Measurements from ENCODE around the gene C19orf33. TPM values are rescaled to one million over a fixed set of nuclear protein-coding genes. Genes with fewer than 3 reads are reported as not detected.

Gene C19orf33
- total RNA-seq, 4 donors from 2014 or later, result 16.2 to 26.3 (median 17.2) TPM; not detected in 1

DNA sequence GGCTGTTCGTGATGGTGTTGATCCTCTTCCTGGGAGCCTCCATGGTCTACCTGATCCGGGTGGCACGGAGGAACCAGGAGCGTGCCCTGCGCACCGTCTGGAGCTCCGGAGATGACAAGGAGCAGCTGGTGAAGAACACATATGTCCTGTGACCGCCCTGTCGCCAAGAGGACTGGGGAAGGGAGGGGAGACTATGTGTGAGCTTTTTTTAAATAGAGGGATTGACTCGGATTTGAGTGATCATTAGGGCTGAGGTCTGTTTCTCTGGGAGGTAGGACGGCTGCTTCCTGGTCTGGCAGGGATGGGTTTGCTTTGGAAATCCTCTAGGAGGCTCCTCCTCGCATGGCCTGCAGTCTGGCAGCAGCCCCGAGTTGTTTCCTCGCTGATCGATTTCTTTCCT, 12.2 kb upstream of the C19orf33 start:
- DNase-seq, result no peak
- Histone ChIP-seq H3K9me3 (no peaks in the 10 kb centered on the region), H3K4me1 (peaks cover 15 to 21% of the 10 kb centered on the region in 2 donors), H3K4me3 (replicated peaks in 1 of 3) (no peak overlapping the region), H3K27ac (peak overlapping the region in 2 of 3 donors; percentile 61 to 80), H3K36me3 (peaks cover 28% of the 10 kb centered on the region in 2 donors), H3K27me3 (no peaks in the 10 kb centered on the region)
- WGBS, 2 donors, result 81 to 88% methylated on average over 14 to 15 of the region's 15 CpGs
- TF ChIP-seq POLR2A (IDR thresholded peaks at IDR 0.05), result no peak
- TF ChIP-seq, protein P1, sequence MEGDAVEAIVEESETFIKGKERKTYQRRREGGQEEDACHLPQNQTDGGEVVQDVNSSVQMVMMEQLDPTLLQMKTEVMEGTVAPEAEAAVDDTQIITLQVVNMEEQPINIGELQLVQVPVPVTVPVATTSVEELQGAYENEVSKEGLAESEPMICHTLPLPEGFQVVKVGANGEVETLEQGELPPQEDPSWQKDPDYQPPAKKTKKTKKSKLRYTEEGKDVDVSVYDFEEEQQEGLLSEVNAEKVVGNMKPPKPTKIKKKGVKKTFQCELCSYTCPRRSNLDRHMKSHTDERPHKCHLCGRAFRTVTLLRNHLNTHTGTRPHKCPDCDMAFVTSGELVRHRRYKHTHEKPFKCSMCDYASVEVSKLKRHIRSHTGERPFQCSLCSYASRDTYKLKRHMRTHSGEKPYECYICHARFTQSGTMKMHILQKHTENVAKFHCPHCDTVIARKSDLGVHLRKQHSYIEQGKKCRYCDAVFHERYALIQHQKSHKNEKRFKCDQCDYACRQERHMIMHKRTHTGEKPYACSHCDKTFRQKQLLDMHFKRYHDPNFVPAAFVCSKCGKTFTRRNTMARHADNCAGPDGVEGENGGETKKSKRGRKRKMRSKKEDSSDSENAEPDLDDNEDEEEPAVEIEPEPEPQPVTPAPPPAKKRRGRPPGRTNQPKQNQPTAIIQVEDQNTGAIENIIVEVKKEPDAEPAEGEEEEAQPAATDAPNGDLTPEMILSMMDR (IDR thresholded peaks at IDR 0.05), result no peak
- intact Hi-C loops (cut with DNase I), result no loop called here

DNA sequence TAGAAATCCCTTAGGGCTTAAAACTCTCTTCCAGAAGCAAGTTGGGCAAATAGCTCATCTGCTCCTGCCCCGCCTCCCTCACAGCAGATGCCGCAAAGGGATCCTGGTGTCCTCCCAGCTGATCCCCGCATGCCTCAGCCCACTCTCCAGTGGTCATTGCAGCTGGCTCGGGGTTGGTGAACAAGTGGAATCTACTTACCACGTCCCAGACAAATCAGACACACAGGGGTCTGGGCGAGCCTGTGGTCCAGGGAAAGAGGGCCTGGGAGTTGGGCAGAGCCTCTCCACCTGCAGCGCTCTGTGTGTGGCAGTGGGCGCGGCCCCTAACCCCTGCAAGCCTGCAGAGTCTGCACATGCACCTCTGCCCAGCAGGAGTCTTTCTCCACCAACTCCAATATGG, 10.8 kb upstream of the C19orf33 start:
- WGBS, 2 donors, result 90 to 98% methylated on average over 9 of the region's 9 CpGs
- Histone ChIP-seq H3K4me1 (peaks cover 15 to 21% of the 10 kb centered on the region in 2 donors), H3K27me3 (no peaks in the 10 kb centered on the region), H3K36me3 (peaks cover 20% of the 10 kb centered on the region in 2 donors), H3K27ac (no peak overlapping the region), H3K9me3 (no peaks in the 10 kb centered on the region), H3K4me3 (replicated peaks in 1 of 3) (no peak overlapping the region)
- intact Hi-C loops (cut with DNase I), result no loop called here
- no peak for DNase-seq
- no peak for TF ChIP-seq POLR2A (IDR thresholded peaks at IDR 0.05)
- TF ChIP-seq, protein P1 (IDR thresholded peaks at IDR 0.05), result no peak

DNA sequence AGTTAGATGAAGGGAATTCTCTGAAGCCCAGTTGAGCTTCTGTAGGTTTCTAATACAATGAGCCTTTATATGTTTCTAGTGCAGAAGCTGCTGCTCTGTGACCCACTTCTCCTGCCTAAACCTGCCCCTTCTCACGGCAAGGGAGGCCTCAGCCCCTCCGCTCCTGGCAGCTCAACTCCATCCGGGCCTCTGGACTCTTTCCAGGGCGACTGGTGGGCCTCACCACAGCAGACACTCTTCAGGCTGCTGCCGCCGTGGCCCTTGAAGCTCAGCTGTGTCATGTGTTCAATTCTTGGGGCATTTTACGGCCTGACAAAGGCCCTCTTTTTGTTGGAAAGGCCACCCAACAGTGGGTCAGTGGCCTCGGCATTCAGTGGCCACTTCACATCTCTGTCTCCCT, 10.0 kb upstream of the C19orf33 start:
- H3K36me3 ChIP-seq, result peaks cover 12 to 14% of the 10 kb centered on the region in 2 donors
- H3K27ac ChIP-seq, result no peak overlapping the region
- intact Hi-C loops (cut with DNase I), result no loop called here
- H3K4me1 ChIP-seq, result peaks cover 15 to 26% of the 10 kb centered on the region in 2 donors
- DNase-seq, result no peak
- no peak overlapping the region for H3K4me3 ChIP-seq (replicated peaks in 1 of 3)
- WGBS, 2 donors, result 78 to 81% methylated on average over 8 of the region's 8 CpGs
- H3K27me3 ChIP-seq, result no peaks in the 10 kb centered on the region
- H3K9me3 ChIP-seq, result no peaks in the 10 kb centered on the region
- TF ChIP-seq, protein P1 (IDR thresholded peaks at IDR 0.05), result no peak
- TF ChIP-seq POLR2A (IDR thresholded peaks at IDR 0.05), result no peak

DNA sequence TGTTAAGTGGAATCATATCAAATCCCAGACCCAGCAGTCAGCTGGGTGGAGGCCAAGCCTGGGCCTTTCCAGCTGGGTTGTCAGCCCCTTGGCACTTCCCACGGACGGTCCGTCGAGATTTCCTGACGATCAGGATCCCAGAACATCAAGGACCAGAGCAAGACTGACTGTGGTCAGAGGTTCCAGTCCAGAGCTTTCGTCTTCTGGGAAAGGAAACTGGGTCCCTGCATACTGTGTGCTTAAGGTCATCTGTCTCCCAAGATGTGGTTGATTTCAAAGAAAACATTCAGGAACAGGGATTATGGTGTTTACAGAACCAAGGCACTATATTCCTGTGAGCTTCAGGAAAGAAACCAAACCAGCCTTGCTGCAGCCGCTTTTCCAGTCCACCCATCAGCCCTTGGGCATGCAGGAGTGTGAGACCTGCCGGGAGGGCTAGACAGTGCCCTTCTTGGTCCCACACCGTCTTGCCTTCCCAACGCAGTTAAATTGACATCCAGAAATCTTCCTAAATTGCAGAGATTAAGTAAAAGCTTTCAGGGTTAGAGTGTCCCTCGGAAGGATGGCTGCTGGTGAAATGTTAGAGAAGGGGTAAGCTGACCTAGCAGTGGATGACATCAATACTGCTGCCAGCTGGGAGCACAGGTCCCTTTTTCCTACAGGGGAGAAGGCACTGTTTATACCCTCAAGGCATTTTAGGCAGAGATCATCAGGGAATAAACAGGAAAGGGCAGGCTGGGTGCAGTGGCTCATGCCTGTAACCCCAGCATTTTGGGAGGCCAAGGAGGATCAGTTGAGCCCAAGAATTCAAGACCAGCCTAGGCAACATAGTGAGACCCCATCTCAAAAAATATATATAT, 5.0 kb upstream of the C19orf33 start:
- Histone ChIP-seq H3K4me3 (replicated peaks in 1 of 3) (no peak overlapping the region), H3K27me3 (no peaks in the 10 kb centered on the region), H3K36me3 (no peaks in the 10 kb centered on the region), H3K27ac (peak overlapping the region in 1 of 3 donors; percentile 30), H3K4me1 (peaks cover 6 to 18% of the 10 kb centered on the region in 2 donors), H3K9me3 (no peaks in the 10 kb centered on the region)
- DNase-seq, result no peak
- intact Hi-C loops (cut with DNase I), result no loop called here
- TF ChIP-seq, protein P1 (IDR thresholded peaks at IDR 0.05), result no peak
- no peak for TF ChIP-seq POLR2A (IDR thresholded peaks at IDR 0.05)
- WGBS, 2 donors, result 68 to 78% methylated on average over 7 to 8 of the region's 11 CpGs

DNA sequence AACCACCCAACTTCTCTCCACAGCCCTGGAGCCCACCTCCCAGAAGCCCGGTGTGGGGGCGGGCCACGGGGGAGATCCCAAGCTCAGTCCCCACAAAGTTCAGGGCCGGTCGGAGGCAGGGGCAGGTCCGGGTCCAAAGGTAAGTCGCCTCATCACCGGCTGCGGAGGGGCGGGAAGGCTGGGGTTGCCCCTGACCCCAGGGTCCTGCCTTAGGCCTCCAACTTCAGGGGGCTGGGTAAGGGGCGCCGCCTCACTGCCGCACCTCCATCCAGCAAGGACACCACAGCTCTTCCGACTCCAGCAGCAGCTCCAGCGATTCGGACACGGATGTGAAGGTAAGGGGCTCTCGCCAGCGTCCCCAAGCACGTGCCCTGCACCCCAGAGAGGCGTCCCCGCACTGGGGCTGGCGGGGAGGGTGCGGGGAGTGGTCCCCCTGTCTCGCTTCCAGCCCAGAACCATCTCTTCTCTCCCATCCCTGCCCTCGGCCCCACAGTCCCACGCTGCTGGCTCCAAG, 358 bp downstream of the C19orf33 start:
- Histone ChIP-seq H3K27me3 (no peaks in the 10 kb centered on the region), H3K27ac (peak overlapping the region in 2 of 3 donors; percentile 11 to 28), H3K9me3 (no peaks in the 10 kb centered on the region), H3K4me1 (peaks cover 13 to 20% of the 10 kb centered on the region in 2 donors), H3K4me3 (replicated peaks in 1 of 3) (no peak overlapping the region), H3K36me3 (no peaks in the 10 kb centered on the region)
- no peak for TF ChIP-seq POLR2A (IDR thresholded peaks at IDR 0.05)
- TF ChIP-seq, protein P1 (IDR thresholded peaks at IDR 0.05), result no peak
- WGBS, 2 donors, result 52 to 67% methylated on average over 19 to 20 of the region's 27 CpGs
- intact Hi-C loops (cut with DNase I), result no loop called here
- DNase-seq, result no peak

All from thyroid gland (tissue), 4 donors.